ENCODE measurements around the gene LRFN5. TPM values are rescaled to one million over a fixed set of nuclear protein-coding genes. Genes with fewer than 3 reads are reported as not detected.

Gene LRFN5
- total and polyA plus RNA-seq, 2 of the 8 experiments (the other 6 are each of a cell fraction or from before 2014, with no cell fraction given): 0.85 to 4.7 TPM

GRCh38 chr14:41859336-41859735 lies 252.7 kb downstream of the LRFN5 start (continued):
- TF ChIP-seq CHD1 (IDR thresholded peaks at IDR 0.05; ENCODE audit: low read depth, low read length) (no peak), HDAC2 (IDR thresholded peaks at IDR 0.05; ENCODE audit: borderline replicate concordance in 1 of 2, low read depth in 2 of 2, low read length in 2 of 2) (no peak)

Measured in H1 (cell line).